AG04449 (cell line): ENCODE results near the gene RNF130.

Experiments
- CTCF ChIA-PET: fragments of 350-600 bp; formaldehyde crosslinking; extraction: SDS; loops from one replicate; lab custom pipeline; 2021; ENCODE audit warnings: antibody characterized with exemption; lab: Yijun Ruan, JAX
- POLR2A ChIA-PET: fragments of 400-600, 350-600 bp; formaldehyde crosslinking; extraction: SDS; loops from one replicate; lab custom pipeline; 2020; ENCODE audit warnings: antibody characterized with exemption, inconsistent platforms; lab: Yijun Ruan, JAX
- DNase-seq: peaks from one replicate; pipeline ENCODE4 v3.0.0-alpha.2; 2010; ENCODE audit warnings: low read depth, low spot score
- H3K4me3 ChIP-seq: 2 replicates; pipeline ENCODE4 v1.5.1; 2011; ENCODE audit warnings: low read depth, mild to moderate bottlenecking, control low read depth, low read length
- TF ChIP-seq, protein P1 (sequence below): IDR thresholded peaks from one replicate; pipeline ENCODE4 v1.5.1; 2011; ENCODE audit warnings: mild to moderate bottlenecking, moderate library complexity, low read length, control low read depth, inconsistent platforms; ENCODE audit not compliant: insufficient read depth; ENCODE audit errors: missing control alignments

Gene RNF130

DNA sequence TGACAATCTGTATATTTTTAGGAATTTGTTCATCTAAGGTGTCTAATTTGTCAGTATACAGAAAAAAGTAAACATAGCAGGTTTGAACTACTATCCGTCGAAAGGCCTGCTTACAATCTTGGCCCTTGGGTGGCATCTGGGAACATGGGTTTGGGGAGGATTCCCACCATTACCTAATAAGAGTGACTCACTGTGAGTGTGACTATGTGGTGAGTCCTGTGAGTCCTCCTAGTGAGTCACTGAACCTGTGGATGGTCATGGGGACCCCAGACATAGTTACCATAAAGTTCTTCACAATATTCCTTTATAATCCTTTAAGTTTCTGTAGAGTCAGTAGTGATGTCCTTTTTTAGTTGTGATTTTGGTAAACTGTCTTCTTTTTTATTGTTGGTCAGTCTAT is 37.0 kb downstream of the RNF130 start:
- TF ChIP-seq, protein P1, sequence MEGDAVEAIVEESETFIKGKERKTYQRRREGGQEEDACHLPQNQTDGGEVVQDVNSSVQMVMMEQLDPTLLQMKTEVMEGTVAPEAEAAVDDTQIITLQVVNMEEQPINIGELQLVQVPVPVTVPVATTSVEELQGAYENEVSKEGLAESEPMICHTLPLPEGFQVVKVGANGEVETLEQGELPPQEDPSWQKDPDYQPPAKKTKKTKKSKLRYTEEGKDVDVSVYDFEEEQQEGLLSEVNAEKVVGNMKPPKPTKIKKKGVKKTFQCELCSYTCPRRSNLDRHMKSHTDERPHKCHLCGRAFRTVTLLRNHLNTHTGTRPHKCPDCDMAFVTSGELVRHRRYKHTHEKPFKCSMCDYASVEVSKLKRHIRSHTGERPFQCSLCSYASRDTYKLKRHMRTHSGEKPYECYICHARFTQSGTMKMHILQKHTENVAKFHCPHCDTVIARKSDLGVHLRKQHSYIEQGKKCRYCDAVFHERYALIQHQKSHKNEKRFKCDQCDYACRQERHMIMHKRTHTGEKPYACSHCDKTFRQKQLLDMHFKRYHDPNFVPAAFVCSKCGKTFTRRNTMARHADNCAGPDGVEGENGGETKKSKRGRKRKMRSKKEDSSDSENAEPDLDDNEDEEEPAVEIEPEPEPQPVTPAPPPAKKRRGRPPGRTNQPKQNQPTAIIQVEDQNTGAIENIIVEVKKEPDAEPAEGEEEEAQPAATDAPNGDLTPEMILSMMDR: no peak
- no peak overlapping the region for H3K4me3 ChIP-seq
- no peak for DNase-seq
- POLR2A ChIA-PET: no interaction called here
- CTCF ChIA-PET: no interaction called here

DNA sequence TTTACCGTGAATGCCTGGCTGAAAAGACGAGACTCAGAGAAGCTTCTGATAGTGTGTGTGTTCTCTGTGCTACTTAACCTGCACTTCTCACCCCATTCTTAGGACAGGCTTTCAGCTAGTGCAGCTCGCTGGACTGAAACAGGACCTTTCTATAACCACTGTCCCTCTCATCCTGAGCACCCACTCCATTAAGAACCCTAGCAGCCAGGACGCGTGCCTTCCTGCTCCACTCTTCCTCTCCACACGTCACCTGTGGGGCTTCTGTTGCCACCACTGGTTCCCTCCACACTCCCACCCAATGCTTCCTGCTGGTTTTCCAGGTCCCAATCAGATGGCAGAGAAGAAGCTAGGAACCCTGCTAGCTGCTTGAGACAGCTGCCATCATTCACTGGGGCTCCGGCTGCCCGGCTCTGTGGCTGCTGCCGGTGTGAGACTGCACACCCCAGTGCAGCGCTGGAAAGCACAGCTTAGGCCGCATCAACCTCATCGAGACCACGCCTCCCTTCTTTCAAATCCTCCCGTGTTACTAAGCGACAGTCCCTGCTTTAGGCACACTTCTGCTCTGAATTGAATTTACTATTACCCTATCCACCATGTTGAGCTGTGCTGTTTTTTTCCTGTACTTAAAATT is 44.0 kb downstream of the RNF130 start:
- TF ChIP-seq, protein P1: no peak
- POLR2A ChIA-PET: no interaction called here
- CTCF ChIA-PET: interaction anchor here (0.8 kb wide), 1 partner anchor 22 kb away, joined by 3 read pairs; no protein-coding TSS in a partner anchor
- H3K4me3 ChIP-seq: no peak overlapping the region
- DNase-seq: no peak

DNA sequence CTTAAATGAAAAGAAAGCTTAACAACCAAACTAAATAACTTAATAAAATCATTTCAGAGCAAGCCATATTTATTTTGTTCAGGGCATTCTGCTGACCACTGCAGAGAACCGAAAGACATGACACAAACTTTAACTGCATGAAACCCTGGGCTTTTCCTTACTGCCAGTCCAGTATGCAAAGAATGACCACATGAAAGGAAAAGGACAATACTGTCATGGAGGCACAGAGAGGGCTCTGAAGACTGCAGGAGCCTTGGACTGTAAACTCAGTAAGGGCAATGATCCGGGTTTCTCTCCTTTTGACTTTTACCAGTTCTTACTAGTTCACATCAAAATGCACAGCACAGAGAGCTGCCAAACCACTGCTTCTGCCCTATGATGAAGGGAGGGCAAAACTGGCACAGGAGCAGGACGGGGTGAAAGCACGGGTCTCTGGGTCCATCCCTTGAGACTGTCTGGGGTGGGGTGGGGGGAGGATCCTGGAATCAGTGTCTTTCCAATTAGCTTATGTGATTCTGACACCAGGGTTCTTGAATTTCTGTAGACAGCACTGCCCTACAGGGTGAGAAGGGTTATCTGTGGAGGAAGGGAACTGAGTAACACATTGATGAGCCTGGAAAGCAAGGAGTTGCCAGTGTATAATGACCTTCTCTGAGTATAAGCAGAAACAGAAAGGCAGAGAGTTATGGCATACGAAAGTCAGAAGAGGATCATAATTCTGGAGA is 44.7 kb downstream of the RNF130 start:
- no peak for DNase-seq
- POLR2A ChIA-PET: no interaction called here
- H3K4me3 ChIP-seq: no peak overlapping the region
- CTCF ChIA-PET: no interaction called here
- TF ChIP-seq, protein P1: no peak

DNA sequence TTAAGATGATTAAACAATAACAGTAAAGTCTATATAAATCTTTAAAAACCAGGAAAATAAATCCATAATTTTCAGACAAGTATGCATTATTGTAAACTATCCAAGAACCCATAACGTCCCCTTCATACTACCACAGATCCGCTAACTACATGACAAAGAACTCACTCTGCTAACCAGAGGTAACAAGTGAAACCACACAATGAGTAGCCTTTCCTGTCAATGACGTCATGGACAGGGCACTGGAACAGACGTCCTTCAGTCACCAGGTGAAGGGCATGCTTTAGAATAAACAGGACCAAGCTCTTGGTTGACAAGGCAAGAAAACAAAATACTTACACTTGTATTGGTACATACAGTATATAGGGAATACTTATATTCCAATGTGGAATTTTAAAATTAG is 45.2 kb downstream of the RNF130 start:
- ChIA-PET POLR2A (no interaction called here), CTCF (interaction anchor here (0.6 to 1.0 kb wide), 2 partner anchors 12 to 120 kb away, joined by 3 to 4 read pairs; no protein-coding TSS in a partner anchor)
- no peak for DNase-seq
- H3K4me3 ChIP-seq: no peak overlapping the region
- TF ChIP-seq, protein P1: no peak

DNA sequence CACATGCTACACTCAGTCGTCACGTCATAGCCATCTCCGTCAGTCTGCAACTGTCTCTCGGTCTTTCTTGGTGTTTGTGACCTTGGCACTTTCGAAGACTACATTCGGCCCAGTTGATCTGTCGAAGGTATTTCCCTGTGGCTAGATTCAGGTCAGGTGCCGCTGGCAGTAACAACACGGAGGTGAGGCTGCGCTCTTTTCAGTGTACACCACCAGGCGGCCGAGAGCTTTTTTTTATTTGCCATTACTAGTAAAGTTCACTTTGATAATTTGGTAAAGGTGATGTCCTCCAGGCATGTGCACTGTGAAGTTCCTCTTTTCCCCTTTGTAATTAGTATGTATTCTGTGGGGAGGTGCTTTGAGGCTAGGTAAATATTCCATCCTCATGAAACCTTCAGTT is 49.7 kb downstream of the RNF130 start:
- H3K4me3 ChIP-seq: no peak overlapping the region
- ChIA-PET CTCF (no interaction called here), POLR2A (no interaction called here)
- DNase-seq: no peak
- TF ChIP-seq, protein P1: no peak

DNA sequence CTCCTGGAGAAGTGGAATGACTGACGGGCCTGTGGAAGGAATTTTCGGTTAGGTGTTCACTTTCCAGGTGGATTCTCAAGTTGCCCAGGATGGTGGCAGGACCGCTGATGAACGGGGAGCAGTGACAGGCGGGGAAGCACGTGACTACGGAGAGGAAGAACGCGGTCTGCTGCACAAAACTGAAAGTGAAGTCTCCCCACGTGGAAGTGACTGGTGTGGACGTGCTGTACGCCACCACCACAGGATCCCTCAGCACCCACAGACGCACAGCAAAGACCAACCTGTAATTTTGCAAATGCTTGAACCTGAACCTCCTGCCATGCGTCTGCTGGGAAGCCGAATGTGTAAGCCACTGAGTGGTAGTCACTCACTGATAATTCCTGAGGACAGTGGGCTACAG is 51.4 kb downstream of the RNF130 start:
- ChIA-PET POLR2A (no interaction called here), CTCF (no interaction called here)
- H3K4me3 ChIP-seq: no peak overlapping the region
- DNase-seq: no peak
- TF ChIP-seq, protein P1: no peak
